Sigmoid colon (tissue), 7 donors: ENCODE measurements around the gene OXCT1. TPM values are rescaled to one million over a fixed set of nuclear protein-coding genes. Genes with fewer than 3 reads are reported as not detected.

ENCODE experiments used
- DNase-seq: peaks from one replicate; pipeline ENCODE4 v3.0.0-alpha.2; 2019
- H3K27ac ChIP-seq, 4 donors: fragments of 200-600 bp; sonication (generic); one replicate each; pipeline ENCODE4 v1.5.1; 2016 to 2019; ENCODE audit warnings: mild to moderate bottlenecking in 1 of 4
- H3K27me3 ChIP-seq, 3 donors: fragments of 200-600 bp; sonication (generic); one replicate each; pipeline ENCODE4 v1.5.1; 2019; ENCODE audit warnings: mild to moderate bottlenecking in 1 of 3
- H3K36me3 ChIP-seq, 4 donors: fragments of 200-600 bp; sonication (generic); one replicate each; pipeline ENCODE4 v1.5.1; 2016 to 2019
- H3K4me1 ChIP-seq, 4 donors: fragments of 200-600 bp; sonication (generic); one replicate each; pipeline ENCODE4 v1.5.1; 2017 to 2019
- H3K4me3 ChIP-seq, 4 donors: fragments of 200-600 bp; sonication (generic); one replicate each; pipeline ENCODE4 v1.5.1; 2017 to 2019; ENCODE audit warnings: mild to moderate bottlenecking in 2 of 4, moderate library complexity in 1 of 4
- H3K9me3 ChIP-seq, 4 donors: fragments of 200-600 bp in 3 of 4; sonication (generic) in 3 of 4; one replicate each; pipeline versions ENCODE4 v1.5.1 to v1.6.1; 2013 to 2019
- EP300 ChIP-seq, 4 donors: sonication (generic); formaldehyde crosslinking; IDR thresholded peaks; one replicate each; pipeline ENCODE4 v1.6.1; 2017; ENCODE audit warnings: antibody characterized with exemption in 4 of 4
- POLR2A ChIP-seq, 2 donors: fragments of 450-650 bp; IDR thresholded peaks; one replicate each; pipeline ENCODE4 v1.6.1; 2016; ENCODE audit warnings: antibody characterized with exemption in 2 of 2, mild to moderate bottlenecking in 2 of 2, moderate library complexity in 2 of 2
- POLR2AphosphoS5 ChIP-seq, 4 donors: sonication (generic); formaldehyde crosslinking; IDR thresholded peaks; one replicate each; pipeline ENCODE4 v1.6.1; 2017; ENCODE audit warnings: antibody characterized with exemption in 4 of 4
- WGBS, 2 donors: extraction: QIAGEN DNeasy Blood & Tissue Kit; methylation state at CpG; one replicate each; pipeline ENCODE4 v1.1.7; 2013; 5-methylcytosine and 5-hydroxymethylcytosine counted together
- intact Hi-C: fragments of 100-400 bp; cut with DNase I; formaldehyde crosslinking; loops from one replicate; pipeline ENCODE4 v1.15.1; 2023
- polyA plus RNA-seq, 3 donors: library from polyadenylated mRNA; stranded (reverse); fragments of 200-250 nt; gene quantifications; one replicate each; pipeline ENCODE4 v1.2.3, GENCODE V29; 2013
- total RNA-seq, 4 donors: library from RNA; depleted of rRNA; stranded (reverse); fragments of >200 nt; gene quantifications; one replicate each; pipeline ENCODE4 v1.1.0, GENCODE V29; 2016
- TF ChIP-seq, protein P1 (sequence below), 4 experiments: fragments of 450-650 bp in 3 of 4; fragments of 200-600 bp in 1 of 4; IDR thresholded peaks; one replicate each; pipeline ENCODE4 v1.5.1; 2016 to 2019; ENCODE audit warnings: antibody characterized with exemption in 4 of 4, mild to moderate bottlenecking in 3 of 4, moderate library complexity in 2 of 4
- donor health status: healthy with polysubstance abuse.
- donor health status: Bipolar disorder and iron deficiency.
- donor health status: healthy.

Gene OXCT1
- total and polyA plus RNA-seq, 7 donors: 6.6 to 35.0 (median 26.1) TPM

DNA sequence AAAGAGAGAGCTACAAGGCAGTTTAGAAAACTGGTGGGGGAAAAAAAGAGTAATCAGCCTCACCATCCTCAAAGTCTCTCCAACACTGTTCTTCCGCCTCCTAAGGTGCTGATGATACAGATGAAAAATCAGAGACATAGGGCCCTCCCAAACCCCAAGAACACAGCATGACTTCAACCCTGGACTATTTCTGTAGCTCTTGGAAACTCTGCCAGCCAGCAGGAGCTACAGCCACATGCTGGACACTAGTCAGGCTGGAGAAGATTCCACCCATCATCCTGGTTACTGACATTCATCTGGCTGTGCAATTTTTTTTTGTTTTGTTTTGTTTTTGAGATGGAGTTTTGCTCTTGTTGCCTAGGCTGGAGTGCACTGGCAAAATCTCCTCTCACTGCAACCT is 42.4 kb downstream of the OXCT1 start:
- no peak overlapping the region for H3K4me3 ChIP-seq
- peaks cover 0 to 24% (median 0%) of the 10 kb centered on the region in 4 donors for H3K36me3 ChIP-seq
- H3K27me3 ChIP-seq: no peaks in the 10 kb centered on the region
- WGBS, 2 donors: 97 to 100% methylated on average over 1 of the region's 1 CpG
- no peak overlapping the region for H3K27ac ChIP-seq
- H3K9me3 ChIP-seq: no peaks in the 10 kb centered on the region
- no peak for TF ChIP-seq POLR2AphosphoS5 (IDR thresholded peaks at IDR 0.05)
- no peak for TF ChIP-seq EP300 (IDR thresholded peaks at IDR 0.05)
- TF ChIP-seq, protein P1, sequence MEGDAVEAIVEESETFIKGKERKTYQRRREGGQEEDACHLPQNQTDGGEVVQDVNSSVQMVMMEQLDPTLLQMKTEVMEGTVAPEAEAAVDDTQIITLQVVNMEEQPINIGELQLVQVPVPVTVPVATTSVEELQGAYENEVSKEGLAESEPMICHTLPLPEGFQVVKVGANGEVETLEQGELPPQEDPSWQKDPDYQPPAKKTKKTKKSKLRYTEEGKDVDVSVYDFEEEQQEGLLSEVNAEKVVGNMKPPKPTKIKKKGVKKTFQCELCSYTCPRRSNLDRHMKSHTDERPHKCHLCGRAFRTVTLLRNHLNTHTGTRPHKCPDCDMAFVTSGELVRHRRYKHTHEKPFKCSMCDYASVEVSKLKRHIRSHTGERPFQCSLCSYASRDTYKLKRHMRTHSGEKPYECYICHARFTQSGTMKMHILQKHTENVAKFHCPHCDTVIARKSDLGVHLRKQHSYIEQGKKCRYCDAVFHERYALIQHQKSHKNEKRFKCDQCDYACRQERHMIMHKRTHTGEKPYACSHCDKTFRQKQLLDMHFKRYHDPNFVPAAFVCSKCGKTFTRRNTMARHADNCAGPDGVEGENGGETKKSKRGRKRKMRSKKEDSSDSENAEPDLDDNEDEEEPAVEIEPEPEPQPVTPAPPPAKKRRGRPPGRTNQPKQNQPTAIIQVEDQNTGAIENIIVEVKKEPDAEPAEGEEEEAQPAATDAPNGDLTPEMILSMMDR (IDR thresholded peaks at IDR 0.05): no peak
- TF ChIP-seq POLR2A (IDR thresholded peaks at IDR 0.05): no peak
- H3K4me1 ChIP-seq: no peaks in the 10 kb centered on the region
- DNase-seq: no peak
- intact Hi-C loops: no loop called here

DNA sequence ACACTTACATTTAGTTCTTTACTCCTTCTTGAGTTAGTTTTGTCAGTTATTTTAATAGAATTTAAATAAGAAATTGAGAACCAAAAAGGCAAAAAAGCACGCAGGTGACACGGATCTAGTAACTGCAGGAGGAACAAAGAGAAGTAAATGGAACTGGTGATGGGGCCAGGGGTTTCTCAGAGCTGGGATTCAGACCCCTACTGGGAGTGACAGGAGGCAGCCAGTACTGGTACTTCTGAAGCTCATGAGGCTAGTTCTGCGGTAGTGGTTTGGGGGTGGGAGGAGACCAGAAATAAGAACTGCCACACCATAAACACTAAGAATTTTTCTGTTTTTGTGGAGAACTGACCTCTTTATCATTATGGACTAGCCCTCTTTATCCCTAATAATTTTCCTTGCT is 48.2 kb downstream of the OXCT1 start:
- intact Hi-C loops: no loop called here
- DNase-seq: no peak
- no peak for TF ChIP-seq POLR2A (IDR thresholded peaks at IDR 0.05)
- TF ChIP-seq EP300 (IDR thresholded peaks at IDR 0.05): no peak
- no peak for TF ChIP-seq POLR2AphosphoS5 (IDR thresholded peaks at IDR 0.05)
- TF ChIP-seq, protein P1 (IDR thresholded peaks at IDR 0.05): no peak
- Histone ChIP-seq H3K9me3 (no peaks in the 10 kb centered on the region), H3K36me3 (no peaks in the 10 kb centered on the region), H3K4me1 (no peaks in the 10 kb centered on the region), H3K27ac (no peak overlapping the region), H3K4me3 (no peak overlapping the region), H3K27me3 (no peaks in the 10 kb centered on the region)
- 96% methylated on average over 3 of the region's 3 CpGs for WGBS, 2 donors

DNA sequence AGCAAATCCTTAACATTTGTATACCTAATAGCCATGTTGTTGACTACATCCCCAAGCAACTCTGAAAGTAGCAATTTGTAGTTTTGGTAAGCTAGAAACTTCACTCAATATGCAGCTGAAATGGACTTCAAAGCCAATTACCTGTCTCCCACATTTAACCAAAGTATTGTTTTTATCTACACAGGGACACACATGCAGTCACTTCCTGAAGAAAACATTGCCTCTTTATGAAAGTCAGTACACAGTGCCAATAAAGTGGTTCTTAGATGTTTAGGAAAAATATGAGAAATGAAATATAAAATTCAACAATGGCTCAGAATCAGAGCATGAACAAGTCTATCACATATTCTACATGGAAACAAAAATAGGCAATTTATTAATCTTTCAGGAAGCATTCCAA is 49.2 kb downstream of the OXCT1 start:
- no peak for TF ChIP-seq POLR2A (IDR thresholded peaks at IDR 0.05)
- TF ChIP-seq, protein P1 (IDR thresholded peaks at IDR 0.05): no peak
- TF ChIP-seq EP300 (IDR thresholded peaks at IDR 0.05): no peak
- no peak for TF ChIP-seq POLR2AphosphoS5 (IDR thresholded peaks at IDR 0.05)
- Histone ChIP-seq H3K4me1 (peaks cover 0 to 6% (median 4%) of the 10 kb centered on the region in 4 donors), H3K36me3 (no peaks in the 10 kb centered on the region), H3K27me3 (no peaks in the 10 kb centered on the region), H3K27ac (no peak overlapping the region), H3K9me3 (no peaks in the 10 kb centered on the region), H3K4me3 (no peak overlapping the region)
- no peak for DNase-seq
- intact Hi-C loops: no loop called here

DNA sequence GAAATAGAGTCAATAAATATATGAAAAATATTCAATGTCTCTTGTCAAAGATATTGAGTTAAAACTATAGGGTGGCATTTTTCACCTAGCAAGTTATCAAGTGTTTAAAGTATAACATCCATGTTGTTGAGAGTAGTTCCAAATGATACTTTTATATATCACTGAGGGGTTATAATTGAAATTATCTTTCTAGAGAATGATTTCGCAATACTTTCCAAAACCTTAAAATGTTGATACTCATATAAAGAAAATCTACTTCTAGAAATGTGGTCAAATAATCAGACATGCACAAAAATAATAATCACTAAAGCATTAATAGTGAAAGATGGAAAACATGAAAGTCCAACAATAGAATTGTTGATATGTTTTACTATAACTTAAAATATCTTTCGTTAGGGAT is 50.1 kb downstream of the OXCT1 start:
- Histone ChIP-seq H3K27ac (no peak overlapping the region), H3K36me3 (no peaks in the 10 kb centered on the region), H3K4me3 (no peak overlapping the region), H3K27me3 (no peaks in the 10 kb centered on the region), H3K4me1 (peaks cover 0 to 14% (median 13%) of the 10 kb centered on the region in 4 donors), H3K9me3 (no peaks in the 10 kb centered on the region)
- 98% methylated on average over 2 of the region's 2 CpGs for WGBS, 2 donors
- intact Hi-C loops: no loop called here
- TF ChIP-seq, protein P1 (IDR thresholded peaks at IDR 0.05): no peak
- TF ChIP-seq EP300 (IDR thresholded peaks at IDR 0.05) (no peak), POLR2AphosphoS5 (IDR thresholded peaks at IDR 0.05) (no peak), POLR2A (IDR thresholded peaks at IDR 0.05) (no peak)
- DNase-seq: no peak

DNA sequence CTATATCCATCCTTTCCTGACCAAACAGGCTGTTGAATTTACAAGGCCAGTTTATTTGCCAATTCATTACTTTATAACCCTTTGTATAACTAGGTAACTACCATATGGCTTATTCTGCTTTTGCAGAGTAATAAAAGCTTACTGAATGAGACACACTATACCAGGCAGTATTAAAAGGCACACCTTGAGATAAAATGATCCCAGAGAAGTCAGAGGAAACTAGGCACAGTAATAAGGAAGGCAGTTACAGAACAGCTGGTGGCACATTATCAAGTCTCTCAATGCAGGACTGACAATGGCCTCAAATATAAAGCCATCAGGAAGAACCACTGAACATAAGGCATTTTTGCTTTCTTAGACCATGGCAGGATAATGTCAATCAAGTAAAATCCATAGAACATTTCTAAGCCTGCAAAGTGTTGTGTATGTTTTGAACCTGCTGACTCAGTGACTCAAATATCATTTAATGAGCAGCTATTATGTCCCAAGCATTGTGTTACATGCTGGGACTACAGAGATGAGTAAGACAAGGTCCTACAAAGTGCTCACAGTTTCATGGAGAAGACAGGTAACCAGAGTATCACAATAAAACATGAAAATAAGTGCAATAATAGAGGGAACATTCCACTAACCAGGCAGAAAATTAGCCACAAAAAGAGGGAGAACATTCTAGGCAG is 52.5 kb downstream of the OXCT1 start:
- no peak for DNase-seq
- Histone ChIP-seq H3K36me3 (no peaks in the 10 kb centered on the region), H3K4me3 (no peak overlapping the region), H3K9me3 (no peaks in the 10 kb centered on the region), H3K27ac (no peak overlapping the region), H3K4me1 (peaks cover 0 to 18% (median 15%) of the 10 kb centered on the region in 4 donors), H3K27me3 (no peaks in the 10 kb centered on the region)
- TF ChIP-seq POLR2AphosphoS5 (IDR thresholded peaks at IDR 0.05): no peak
- TF ChIP-seq, protein P1 (IDR thresholded peaks at IDR 0.05): no peak
- no peak for TF ChIP-seq POLR2A (IDR thresholded peaks at IDR 0.05)
- no peak for TF ChIP-seq EP300 (IDR thresholded peaks at IDR 0.05)
- intact Hi-C loops: no loop called here
